Measurements from ENCODE around the gene DLG5.

Gene DLG5

DNA sequence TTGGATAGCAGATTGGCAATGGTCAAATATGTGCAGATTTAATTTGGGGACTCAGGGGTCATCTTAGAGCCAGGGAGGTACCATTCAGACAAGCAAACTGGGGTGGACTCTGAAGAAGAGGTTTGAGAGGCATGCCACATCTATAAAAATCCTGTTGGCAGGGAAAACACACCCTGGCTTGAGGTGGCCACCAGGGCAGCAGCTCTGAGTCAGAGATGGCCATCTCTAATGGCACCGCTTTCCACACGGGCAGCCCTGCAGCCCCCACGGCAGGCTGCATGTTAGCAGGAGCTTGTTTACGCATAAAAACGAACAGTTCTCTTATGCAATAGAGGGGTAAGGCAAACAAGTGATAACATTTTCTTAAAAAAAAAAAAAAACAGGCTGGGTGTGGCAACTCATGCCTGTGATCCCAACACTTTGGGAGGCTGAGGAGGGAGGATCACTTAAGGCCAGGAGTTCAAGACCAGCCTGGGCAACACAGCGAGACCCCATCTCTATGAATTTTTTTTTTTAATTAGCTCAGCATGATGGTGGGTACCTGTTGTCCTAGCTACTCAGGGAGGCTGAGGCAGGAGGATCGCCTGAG is 14.9 kb downstream of the DLG5 start:
- DNase-seq = no peak

DNA sequence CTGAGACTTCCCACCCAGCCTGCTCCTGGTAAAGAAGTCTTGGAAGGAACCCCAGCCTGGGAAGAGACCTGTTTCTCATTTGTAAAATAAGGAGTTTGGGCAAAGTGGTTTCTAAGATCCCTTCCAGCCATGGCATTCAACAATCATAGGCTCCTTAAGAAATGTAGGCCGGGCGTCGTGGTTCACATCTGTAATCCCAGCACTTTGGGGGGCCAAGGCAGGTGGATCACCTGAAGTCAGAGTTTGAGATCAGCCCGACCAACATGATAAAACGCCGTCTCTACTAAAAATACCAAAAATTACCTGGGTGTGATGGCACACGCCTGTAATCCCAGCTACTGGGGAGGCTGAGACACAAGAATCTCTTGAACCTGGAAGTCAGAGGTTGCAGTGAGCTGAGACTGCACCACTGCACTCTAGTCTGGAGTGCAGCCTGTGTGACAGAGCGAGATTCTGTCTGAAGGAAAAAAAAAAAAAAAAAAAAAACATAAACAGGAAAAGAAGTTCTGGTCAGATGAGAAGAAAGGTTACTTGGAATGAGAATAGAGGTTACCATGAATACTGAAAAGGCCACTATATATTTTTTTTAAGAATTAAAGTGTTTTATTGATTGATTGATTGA is 15.9 kb downstream of the DLG5 start:
- DNase-seq = no peak

DNA sequence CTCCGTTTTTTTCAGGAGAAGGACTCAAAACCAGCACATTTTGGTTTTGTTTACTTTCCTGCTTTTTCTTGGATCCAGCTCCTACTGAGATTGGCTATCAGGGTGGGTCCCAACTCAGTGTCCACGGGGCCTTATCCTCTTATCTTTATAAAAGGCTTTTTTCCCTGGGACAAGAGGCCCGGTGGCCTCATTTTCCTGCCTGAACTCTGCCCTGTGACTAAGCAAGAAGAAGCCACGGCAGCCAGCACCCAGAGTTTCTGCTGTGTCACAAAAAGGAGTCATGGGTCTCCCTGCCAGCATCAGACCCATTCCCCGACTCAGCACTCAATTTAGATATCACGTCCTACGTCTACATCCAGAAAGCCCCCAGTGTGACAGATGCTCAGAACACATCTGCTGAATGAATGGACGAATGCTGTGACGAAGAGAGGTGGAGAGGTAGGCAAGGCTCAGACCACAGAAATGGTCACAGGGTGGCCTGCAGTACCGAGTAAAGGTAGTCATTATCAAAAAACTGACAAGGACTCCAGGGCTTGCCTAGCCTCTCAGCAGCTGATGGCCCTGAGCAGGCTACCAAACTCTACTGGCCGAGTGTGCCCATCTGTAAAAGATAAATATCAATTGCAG is 16.7 kb downstream of the DLG5 start:
- no peak for DNase-seq

DNA sequence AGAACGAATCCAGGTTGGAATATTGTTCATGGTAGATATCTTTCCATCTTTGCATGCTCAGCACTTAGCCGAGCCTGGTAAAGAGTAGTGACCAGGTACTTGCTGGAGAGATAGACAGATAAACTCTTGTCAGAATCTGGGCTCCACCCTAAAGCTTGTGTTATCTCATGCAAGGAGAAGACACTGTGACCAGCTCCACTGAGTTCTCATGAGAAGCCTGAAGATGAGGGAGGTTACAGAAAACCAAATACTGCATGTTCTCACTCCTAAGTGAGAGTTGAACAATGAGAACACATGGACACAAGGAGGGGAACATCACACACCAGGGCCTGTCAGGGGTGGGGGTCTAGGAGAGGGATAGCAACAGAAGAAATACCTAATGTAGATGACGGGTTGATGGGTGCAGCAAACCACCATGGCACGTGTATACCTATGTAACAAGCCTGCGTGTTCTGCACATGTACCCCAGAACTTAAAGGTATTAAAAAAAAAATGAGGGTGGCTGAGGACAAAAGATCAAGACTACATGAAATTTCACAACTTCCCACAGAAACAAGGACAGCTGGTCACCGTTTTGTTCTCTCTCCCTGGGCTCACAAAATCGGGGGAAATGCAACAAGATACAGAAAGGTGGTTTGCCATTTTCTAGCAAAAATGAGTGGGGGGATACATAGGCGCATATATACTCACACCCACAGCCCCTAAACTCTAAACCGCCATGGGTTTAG is 17.4 kb downstream of the DLG5 start:
- DNase-seq = no peak

DNA sequence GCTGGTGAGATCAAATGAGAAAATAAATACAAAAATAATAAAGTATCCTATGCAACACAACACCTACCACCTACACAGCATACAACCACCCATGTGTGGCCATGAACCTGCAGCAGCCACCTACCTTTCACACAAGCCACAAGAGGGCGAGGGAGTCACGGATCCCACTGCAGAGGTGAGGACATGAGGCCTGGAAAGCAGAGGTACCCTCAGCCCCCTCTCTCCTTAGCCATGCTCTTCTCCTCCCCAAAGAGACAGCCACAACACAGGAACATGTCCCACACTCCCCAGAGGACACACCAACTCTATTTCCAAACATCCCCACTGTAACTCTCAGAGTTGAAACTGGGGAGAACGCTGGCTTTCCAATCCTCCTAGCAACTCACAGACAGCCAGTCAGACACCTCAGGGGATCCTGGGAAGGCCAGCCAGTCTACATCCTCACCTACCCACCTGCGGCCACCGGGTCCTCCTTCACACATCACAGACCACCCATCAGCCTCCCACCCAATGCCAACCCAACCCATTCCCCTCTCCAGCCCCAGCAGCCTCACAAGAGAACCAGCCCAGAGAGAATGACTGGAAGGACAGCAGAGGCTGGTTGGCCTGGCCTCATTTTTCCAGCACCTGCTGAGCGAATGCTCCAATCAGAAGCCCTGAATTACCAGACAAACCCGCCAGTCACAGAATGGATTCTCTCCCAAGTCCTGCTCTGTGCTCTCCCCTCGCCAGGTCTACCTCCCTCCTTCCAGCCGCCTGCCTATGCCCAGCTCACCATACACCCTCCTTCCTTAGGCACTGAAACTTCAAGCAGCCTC is 18.4 kb downstream of the DLG5 start:
- DNase-seq = no peak

DNA sequence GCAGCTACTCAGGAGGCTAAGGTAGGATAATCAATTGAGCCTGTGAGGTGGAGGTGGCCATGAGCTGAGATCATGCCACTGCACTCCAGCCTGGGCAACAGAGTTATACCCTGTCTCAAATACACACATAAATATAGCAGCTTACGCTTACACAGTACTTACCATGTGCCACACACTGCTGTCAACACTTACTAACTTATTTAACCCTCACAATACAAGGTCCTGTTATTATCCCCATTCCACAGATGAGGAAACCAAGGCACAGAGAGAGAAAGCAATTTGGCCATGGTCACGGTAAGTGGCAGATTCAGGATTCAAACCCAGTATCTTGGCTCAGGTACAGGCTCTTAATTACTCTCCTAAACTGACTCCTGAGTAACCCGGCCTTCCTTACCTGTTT is 19.1 kb downstream of the DLG5 start:
- no peak for DNase-seq

DNA sequence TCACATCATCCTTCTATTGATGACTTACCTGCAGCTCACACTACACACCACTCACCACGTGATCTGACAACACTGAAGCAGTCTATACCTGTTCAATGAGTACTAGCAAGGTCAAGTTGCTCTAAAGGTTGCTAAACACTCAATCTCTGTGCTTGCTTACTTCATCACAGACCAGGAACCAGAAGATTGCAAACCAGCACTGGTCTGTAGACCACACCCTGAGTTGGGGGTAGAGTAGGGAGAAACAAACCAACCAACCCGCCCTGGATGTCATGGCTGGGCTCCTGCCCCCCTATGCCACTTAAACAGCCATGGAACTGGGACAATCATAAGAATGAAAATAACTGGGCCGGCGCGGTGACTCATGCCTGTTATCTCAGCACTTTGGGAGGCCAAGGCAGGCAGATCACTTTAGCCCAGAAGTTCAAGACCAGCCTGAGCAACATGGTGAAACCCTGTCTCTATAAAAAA is 19.6 kb downstream of the DLG5 start:
- no peak for DNase-seq

DNA sequence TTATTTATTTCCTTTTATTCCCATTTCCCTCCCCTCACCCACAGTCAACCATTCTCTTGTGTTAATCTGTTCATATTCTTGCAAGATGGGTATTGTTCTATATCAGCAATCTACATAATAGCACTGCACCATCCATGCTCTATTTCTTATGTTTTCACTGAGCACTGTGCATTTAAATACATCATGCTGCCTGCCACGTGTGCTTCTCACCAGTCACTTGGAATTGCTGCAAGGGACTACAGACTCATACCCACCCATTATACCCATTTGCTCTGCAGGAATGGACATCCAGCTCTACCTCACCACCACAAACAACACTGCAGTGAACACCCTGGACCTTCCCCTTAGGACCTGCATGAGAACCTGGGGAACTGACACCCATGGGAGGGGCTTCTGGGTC is 20.8 kb downstream of the DLG5 start:
- DNase-seq = no peak

DNA sequence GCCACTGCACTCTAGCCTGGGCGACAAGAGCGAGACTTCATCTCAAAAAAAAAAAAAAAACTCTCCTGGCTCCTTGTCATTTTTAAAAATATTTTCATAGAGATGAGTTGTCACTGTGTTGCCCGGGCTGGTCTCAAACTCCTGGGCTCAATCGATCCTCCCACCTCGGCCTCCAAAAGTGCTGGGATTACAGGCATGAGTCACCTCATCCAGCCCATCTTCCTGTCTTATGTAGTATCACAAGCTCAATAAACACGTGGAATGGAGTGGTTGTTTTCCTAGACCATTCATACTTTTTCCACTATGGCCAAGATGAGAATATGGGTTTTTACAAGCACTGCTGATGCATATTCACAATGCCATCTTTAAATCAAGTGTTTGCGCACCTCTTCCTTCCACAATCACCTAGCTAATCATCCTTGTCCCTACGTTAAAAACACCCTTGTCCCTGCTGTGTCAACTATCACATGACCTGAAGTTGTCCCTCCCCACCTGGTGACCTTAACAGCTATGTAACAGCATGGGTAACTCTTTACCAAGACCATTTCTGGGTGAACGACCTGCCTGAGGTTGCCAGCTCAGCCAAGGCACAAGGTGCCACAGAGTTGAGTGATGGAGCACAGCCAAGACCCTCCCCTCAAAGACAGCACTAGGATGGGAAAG is 21.3 kb downstream of the DLG5 start:
- DNase-seq = no peak

DNA sequence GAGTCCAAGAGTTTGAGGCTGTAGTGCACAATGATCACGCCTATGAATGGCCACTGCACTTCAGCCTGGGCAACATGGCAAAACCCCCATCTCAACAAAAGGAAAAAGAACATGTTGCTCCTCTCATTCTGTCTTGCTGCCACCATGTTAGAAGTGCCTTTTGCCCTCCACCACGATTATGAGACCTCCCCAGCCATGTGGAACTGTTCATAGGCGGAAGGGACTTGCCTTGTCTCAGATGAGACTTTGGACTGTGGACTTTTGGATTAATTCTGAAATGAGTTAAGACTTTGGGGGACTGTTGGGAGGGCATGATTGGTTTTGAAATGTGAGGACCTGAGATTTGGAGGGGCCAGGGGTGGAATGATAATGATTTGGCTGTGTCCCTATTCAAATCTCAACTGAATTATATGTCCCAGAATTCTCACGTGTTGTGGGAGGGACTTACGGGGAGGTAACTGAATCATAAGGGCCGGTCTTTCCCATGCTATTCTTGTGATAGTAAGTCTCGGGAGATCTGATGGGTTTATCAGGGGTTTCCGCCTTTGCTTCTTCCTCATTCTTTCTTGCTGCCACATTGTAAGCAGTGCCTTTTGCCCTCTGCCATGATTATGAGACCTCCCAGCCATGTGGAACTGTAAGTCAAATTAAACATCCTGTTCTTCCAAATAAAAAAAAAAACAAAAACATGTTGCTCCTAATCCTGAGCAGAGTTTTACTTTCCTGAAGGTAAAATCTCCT is 22.3 kb downstream of the DLG5 start:
- no peak for DNase-seq

DNA sequence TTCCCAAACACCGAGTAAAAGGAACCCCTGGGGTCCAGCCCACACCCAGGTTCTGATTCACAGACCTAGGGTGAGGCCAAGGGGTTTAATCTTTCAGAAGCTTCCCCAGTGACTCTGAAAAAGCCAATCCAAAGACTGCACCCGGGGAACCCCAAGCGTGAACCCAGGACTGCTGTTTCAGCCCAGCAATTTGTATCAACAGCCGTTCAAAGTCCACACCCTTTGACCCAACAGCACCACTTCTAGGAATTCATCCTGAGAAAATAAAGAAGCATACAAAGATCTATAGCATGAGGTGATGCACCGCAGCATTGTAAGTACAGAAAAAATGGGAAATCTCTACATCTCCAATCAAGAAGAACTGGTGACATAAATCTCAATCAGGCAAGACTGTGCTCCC is 24.4 kb downstream of the DLG5 start:
- no peak for DNase-seq

DNA sequence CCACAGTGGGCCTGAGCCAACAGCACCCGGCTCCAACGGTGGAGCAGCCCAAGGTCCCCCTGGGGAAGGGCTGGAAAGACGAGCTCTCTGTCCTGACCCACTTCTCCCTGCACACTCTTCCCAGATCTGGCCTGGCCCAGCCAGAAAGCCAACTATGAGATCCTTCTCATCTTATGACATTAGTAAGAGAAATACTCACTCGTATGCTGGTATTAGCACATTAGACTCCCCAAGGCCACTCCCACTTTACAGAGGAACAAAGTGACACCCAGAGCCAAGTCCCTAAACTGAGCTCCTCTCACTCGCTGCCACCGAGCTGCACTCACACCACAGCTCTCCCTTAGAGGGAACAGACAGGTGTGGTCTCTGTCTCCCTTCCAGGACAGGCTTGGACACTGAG is 24.8 kb downstream of the DLG5 start:
- no peak for DNase-seq

DNA sequence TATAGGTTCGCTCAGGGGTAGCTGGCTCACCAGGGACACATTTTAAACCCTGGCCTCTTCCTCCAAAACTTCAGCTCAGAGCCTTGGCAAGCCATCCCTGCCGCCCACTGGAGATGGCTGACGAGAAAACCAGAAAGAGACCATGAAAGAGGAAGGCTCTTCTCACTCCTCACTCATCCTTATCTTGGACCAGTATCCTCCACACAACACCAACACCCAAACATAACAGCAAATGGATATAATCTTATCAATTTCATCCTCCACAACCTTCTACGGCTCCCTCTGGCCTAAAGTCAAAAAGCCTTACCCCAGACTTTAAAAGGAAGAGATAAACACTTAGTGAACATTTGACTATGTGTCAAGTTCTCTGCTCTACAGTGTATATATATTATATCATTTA is 26.9 kb downstream of the DLG5 start:
- DNase-seq = no peak

DNA sequence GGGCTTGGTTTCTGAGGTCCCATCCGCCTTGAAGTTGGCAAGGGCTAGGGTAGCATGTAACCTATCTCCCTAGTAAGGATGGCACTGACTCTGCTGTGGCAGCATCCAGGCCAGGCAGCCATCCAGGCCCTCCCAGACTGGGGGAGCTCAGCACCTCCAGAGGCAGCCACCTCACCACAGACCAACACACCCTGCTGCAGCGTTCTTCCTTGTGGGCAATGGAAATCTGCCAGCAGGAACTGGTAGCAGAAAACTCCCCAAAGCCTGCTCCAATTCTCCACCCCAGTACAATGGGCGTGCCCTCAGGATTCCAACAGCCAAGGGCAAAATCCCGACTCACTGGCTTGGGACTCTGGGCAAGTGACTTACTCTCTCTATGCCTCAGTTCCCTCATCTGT is 27.5 kb downstream of the DLG5 start:
- no peak for DNase-seq

DNA sequence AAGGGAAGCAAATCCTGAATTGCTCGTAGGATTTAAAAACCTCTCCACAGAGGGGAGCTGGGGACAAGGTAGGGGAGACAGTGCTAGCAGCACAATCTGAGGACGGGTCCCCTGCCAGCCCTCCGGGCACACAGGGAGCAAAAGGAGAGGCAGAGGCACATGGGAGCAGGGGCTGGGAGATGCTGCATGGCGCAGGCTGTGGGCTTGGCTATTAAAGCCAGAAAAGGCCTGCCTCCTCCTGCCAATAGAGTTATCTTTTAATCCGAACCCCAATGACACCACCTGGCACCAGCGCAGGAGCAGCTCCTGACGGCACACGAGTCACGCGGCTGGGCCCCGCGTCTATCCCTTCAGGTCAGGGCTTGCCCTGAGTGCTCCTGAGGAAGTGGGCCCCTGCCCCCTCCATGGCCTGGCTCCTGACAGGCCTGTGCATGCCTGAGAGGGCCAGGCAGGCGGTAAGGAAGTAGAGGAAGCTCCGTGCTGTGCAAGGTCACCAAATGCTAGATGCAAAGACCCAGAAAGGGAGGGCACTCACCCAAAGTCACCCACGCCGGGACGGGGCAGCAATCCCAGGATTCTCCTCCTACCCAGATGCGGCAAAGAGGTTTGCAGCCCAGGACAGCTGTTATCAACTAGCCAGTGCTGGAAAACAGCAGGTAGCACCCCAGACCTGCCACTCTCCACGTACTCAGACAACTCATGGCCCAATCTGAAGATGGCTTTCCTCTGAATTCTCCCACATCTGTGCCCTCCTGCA is 28.1 kb downstream of the DLG5 start:
- peak; percentile 53 for DNase-seq

DNA sequence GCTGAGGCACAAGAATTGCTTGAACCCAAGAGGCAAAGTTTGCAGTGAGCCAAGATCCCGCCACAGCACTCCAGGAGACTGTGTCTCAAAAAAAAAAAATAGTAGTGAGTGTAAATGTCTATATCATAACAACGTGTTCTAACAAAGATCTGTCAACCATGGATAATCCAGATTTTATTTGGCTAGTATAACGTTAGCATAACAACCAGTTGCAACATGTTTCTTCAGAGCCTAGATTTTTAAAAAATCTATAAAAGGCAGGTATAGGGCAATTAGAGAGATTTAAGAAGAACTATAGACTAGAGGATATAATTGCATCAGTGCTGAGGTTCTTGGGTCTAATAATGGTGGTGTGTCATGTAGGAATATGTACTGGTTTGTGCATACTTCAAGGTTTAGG is 30.5 kb downstream of the DLG5 start:
- DNase-seq = no peak

DNA sequence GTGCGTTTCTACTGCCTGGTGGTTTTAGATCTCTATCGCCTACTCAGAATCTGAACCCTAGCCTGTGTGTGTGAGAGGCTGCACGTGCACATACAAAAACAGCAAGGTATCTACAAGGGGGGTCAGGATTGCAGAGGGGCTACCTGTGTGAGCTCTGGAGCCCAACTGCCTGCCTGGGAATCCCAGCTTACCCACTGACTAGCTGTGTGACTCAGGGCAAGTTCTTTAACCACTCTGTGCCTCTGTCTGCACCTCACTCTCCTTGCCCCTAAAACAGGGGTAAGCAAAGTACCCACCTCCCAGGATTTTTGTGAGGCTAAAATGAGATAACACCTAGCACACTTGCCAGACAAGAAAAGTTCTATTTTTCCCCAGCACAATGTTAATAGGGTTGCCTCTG is 32.5 kb downstream of the DLG5 start:
- DNase-seq = no peak

DNA sequence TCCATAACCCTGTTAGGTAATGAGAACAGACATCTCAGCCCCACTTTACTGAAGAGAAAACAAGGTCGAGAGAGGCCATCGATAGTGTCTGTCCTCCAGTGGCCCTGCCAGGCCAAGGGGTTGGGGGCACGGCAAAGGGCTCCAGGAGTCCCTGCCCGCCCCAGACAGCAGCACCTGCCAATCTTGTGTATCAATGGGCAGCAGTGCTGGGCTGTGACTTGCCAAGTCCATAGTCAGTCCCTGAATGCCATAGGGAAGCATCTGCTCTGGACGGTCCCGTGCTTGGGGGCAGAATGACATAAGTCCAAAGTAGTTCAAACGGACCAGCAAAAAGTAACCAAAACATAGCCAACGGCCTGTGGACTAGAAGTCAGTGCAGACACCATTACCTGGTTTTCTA is 33.2 kb downstream of the DLG5 start:
- no peak for DNase-seq

DNA sequence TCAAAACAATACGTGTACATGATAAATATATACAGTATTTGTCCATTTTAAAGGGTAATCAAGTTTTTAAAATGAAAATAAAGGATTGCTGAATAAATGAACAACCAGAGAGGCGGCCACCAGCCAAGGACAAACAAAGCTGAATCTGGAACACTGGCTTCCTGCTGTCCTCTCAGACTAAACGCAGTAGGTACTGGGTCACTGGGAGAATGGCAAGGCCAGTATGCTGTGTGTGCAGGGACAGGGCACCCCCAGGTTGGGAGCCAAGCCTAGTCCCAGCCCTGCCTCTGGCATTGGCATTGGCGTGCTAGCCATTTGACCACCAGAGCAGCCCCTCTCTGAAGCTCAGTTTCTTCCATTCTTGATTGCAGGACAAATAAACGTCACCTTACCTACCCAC is 33.8 kb downstream of the DLG5 start:
- DNase-seq = no peak

DNA sequence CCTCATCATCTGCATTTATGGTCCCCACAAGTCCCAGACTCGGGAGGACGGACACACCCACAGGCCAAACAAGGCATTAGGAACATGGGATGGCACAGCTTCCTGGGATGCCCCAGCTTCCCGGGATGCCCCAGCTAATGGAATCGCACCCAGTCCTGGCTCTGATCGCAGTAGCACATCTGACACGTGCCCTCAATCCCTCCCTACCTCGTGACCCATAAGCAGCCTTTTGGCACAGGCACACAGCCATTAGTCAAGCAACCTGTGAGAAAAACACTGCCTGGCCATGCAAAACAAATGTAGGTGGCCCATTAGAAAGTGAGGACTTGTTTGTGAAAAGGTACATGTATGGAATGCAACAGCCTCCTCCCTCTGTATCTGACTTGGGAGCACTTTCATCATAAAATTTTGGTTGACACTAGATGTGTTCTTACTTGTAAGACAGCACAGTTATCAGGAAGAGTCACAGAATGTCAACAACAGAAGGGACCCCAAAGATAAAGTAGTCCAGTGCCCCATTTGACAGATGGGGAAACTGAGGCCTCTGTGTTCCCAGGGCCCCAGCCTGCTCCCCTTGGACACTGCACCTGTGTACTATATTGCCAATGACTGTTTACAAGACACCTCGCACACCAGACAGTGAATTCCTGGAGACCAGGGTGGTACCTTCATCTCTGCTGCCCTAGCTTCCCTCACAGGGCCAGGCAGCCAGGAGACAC is 34.4 kb downstream of the DLG5 start:
- DNase-seq = peak; percentile 43
